ENCODE results near the gene CENPC.
"Not testable (repeated sequence)": the region's sequence is repeated elsewhere in the genome, so short reads cannot be mapped to it uniquely, and the experiment has no call there.

The CENPC gene

GRCh38 chr4:67545199-67546003 is at the start of gene CENPC:
CENPC (minus strand) TSS chr4:67545503; CDS start chr4:67545355, 148 bp downstream.
- peak; percentile 88 for DNase-seq (ENCODE audit: low read depth, low spot score)

GRCh38 chr4:67593741-67594175 is 48.5 kb upstream of the CENPC start:
- DNase-seq (ENCODE audit: low read depth, low spot score): no peak

- no peak for DNase-seq (ENCODE audit: low read depth, low spot score)
Measured at GRCh38 chr4:67587156-67587555, 41.9 kb upstream of the CENPC start.

- no peak for DNase-seq (ENCODE audit: low read depth, low spot score)
Measured at GRCh38 chr4:67584496-67584895, 39.2 kb upstream of the CENPC start.

- no peak for DNase-seq (ENCODE audit: low read depth, low spot score)
Measured at GRCh38 chr4:67581913-67582312, 36.6 kb upstream of the CENPC start.

- DNase-seq (ENCODE audit: low read depth, low spot score): no peak
Measured at GRCh38 chr4:67581208-67581857, 36.0 kb upstream of the CENPC start.

GRCh38 chr4:67580577-67580976 is 35.3 kb upstream of the CENPC start:
- no peak for DNase-seq (ENCODE audit: low read depth, low spot score)

GRCh38 chr4:67576538-67576937 is 31.2 kb upstream of the CENPC start:
- DNase-seq (ENCODE audit: low read depth, low spot score): no peak

- no peak for DNase-seq (ENCODE audit: low read depth, low spot score)
Measured at GRCh38 chr4:67576059-67576466, 30.8 kb upstream of the CENPC start.

- no peak for DNase-seq (ENCODE audit: low read depth, low spot score)
Measured at GRCh38 chr4:67575232-67576058, 30.1 kb upstream of the CENPC start.

- no peak for DNase-seq (ENCODE audit: low read depth, low spot score)
Measured at GRCh38 chr4:67573193-67573592, 27.9 kb upstream of the CENPC start.

- DNase-seq (ENCODE audit: low read depth, low spot score): no peak
Measured at GRCh38 chr4:67571975-67572374, 26.7 kb upstream of the CENPC start.

- DNase-seq (ENCODE audit: low read depth, low spot score): no peak
Measured at GRCh38 chr4:67570537-67570936, 25.2 kb upstream of the CENPC start.

- DNase-seq (ENCODE audit: low read depth, low spot score): no peak
Measured at GRCh38 chr4:67568820-67569219, 23.5 kb upstream of the CENPC start.

GRCh38 chr4:67566335-67566734 is 21.0 kb upstream of the CENPC start:
- DNase-seq (ENCODE audit: low read depth, low spot score): no peak

- DNase-seq (ENCODE audit: low read depth, low spot score): no peak
Measured at GRCh38 chr4:67565284-67565683, 20.0 kb upstream of the CENPC start.

GRCh38 chr4:67558493-67558892 is 13.2 kb upstream of the CENPC start, which contains the start of gene STAP1:
STAP1 (plus strand) TSS chr4:67558727; CDS start chr4:67558810, 83 bp downstream.
- DNase-seq (ENCODE audit: low read depth, low spot score): no peak

GRCh38 chr4:67556436-67556835 is 11.1 kb upstream of the CENPC start:
- DNase-seq (ENCODE audit: low read depth, low spot score): no peak

- no peak for DNase-seq (ENCODE audit: low read depth, low spot score)
Measured at GRCh38 chr4:67555447-67555846, 10.1 kb upstream of the CENPC start.

- no peak for DNase-seq (ENCODE audit: low read depth, low spot score)
Measured at GRCh38 chr4:67554096-67554495, 8.8 kb upstream of the CENPC start.

- DNase-seq (ENCODE audit: low read depth, low spot score): not testable (repeated sequence)
Measured at GRCh38 chr4:67552146-67552792, 7.0 kb upstream of the CENPC start.

- DNase-seq (ENCODE audit: low read depth, low spot score): no peak
Measured at GRCh38 chr4:67550857-67551256, 5.6 kb upstream of the CENPC start.

Measured in smooth muscle cell of the brain vasculature (primary cell).